ENCODE measurements around the gene FRK.
"Not testable (repeated sequence)": the region's sequence is repeated elsewhere in the genome, so short reads cannot be mapped to it uniquely, and the experiment has no call there.

The FRK gene

GRCh38 chr6:116047173-116047933, 13.3 kb downstream of the FRK start:
- Histone ChIP-seq H4K20me1 (no peaks in the 10 kb centered on the region), H3K4me3 (no peak overlapping the region), H3K27ac (peak overlapping the region in 2 of 11 experiments; percentile 11 to 54; a peak in 2 of 22 replicates), H3K4me1 (peaks cover 0 to 33% (median 0%) of the 10 kb centered on the region in 10 experiments; a peak in 6 of 20 replicates), H3K9me3 (replicated peaks in 1 of 11) (no peaks in the 10 kb centered on the region), H3K9ac (no peak overlapping the region), H3K36me3 (no peaks in the 10 kb centered on the region), H3K27me3 (no peaks in the 10 kb centered on the region), H3K4me2 (peak overlapping the region in 3 of 11 experiments; percentile 54 to 80 (median 75); a peak in 6 of 22 replicates)
- TF ChIP-seq Cebpa-rat (IDR thresholded peaks at IDR 0.05), result no peak

- Histone ChIP-seq H3K27ac (no peak overlapping the region; a peak in 1 of 22 replicates), H3K9ac (no peak overlapping the region), H3K27me3 (no peaks in the 10 kb centered on the region), H3K9me3 (replicated peaks in 1 of 11) (no peaks in the 10 kb centered on the region), H3K4me2 (peak overlapping the region in 2 of 11 experiments; percentile 75 to 80; a peak in 2 of 22 replicates), H3K36me3 (no peaks in the 10 kb centered on the region), H4K20me1 (no peaks in the 10 kb centered on the region), H3K4me1 (peaks cover 0 to 31% (median 0%) of the 10 kb centered on the region in 10 experiments; a peak in 6 of 20 replicates), H3K4me3 (no peak overlapping the region)
- TF ChIP-seq Cebpa-rat (IDR thresholded peaks at IDR 0.05), result no peak
These were observed 14.0 kb downstream of the FRK start for GRCh38 chr6:116046737-116047136.

- H3K9me3 ChIP-seq (replicated peaks in 1 of 11); H3K27me3 ChIP-seq; H3K9ac ChIP-seq; H3K27ac ChIP-seq; H4K20me1 ChIP-seq; H3K4me3 ChIP-seq; H3K4me2 ChIP-seq; H3K36me3 ChIP-seq: not testable (repeated sequence)
- peaks cover 0 to 31% (median 0%) of the 10 kb centered on the region in 10 experiments; a peak in 6 of 20 replicates for H3K4me1 ChIP-seq
These were observed 14.4 kb downstream of the FRK start for GRCh38 chr6:116046272-116046671.

GRCh38 chr6:116041934-116042333, 18.8 kb downstream of the FRK start:
- Histone ChIP-seq H3K27ac (no peak overlapping the region), H3K36me3 (no peaks in the 10 kb centered on the region), H3K9ac (no peak overlapping the region), H3K9me3 (replicated peaks in 1 of 11) (no peaks in the 10 kb centered on the region; a peak in 1 of 22 replicates), H3K4me1 (peaks cover 0 to 2% (median 0%) of the 10 kb centered on the region in 10 experiments; a peak in 4 of 20 replicates), H3K4me2 (no peak overlapping the region), H3K4me3 (no peak overlapping the region), H3K27me3 (no peaks in the 10 kb centered on the region), H4K20me1 (no peaks in the 10 kb centered on the region)
- TF ChIP-seq Cebpa-rat (IDR thresholded peaks at IDR 0.05), result no peak

GRCh38 chr6:116040993-116041392, 19.7 kb downstream of the FRK start:
- Histone ChIP-seq H3K9ac (no peak overlapping the region), H3K27me3 (no peaks in the 10 kb centered on the region), H4K20me1 (no peaks in the 10 kb centered on the region), H3K9me3 (replicated peaks in 1 of 11) (no peaks in the 10 kb centered on the region; a peak in 1 of 22 replicates), H3K4me1 (peaks cover 0 to 4% (median 0%) of the 10 kb centered on the region in 10 experiments; a peak in 3 of 20 replicates), H3K4me2 (no peak overlapping the region), H3K36me3 (no peaks in the 10 kb centered on the region), H3K4me3 (no peak overlapping the region), H3K27ac (no peak overlapping the region)
- TF ChIP-seq Cebpa-rat (IDR thresholded peaks at IDR 0.05), result no peak

GRCh38 chr6:116036885-116037284, 23.8 kb downstream of the FRK start:
- no peak overlapping the region for H3K4me3 ChIP-seq
- no peak overlapping the region for H3K9ac ChIP-seq
- no peaks in the 10 kb centered on the region for H3K36me3 ChIP-seq
- no peaks in the 10 kb centered on the region; a peak in 1 of 22 replicates for H3K9me3 ChIP-seq (replicated peaks in 1 of 11)
- no peak overlapping the region for H3K4me2 ChIP-seq
- no peaks in the 10 kb centered on the region for H4K20me1 ChIP-seq
- TF ChIP-seq Cebpa-rat (IDR thresholded peaks at IDR 0.05), result no peak
- peaks cover 0 to 22% (median 0%) of the 10 kb centered on the region in 10 experiments; a peak in 3 of 20 replicates for H3K4me1 ChIP-seq
- no peaks in the 10 kb centered on the region for H3K27me3 ChIP-seq
- H3K27ac ChIP-seq, result no peak overlapping the region

- Histone ChIP-seq H4K20me1 (no peaks in the 10 kb centered on the region), H3K4me2 (0 out of 22 replicates have a peak overlapping the region, but pooled peaks of 1 of the 11 experiments have one; percentile 23), H3K9me3 (replicated peaks in 1 of 11) (no peaks in the 10 kb centered on the region; a peak in 1 of 22 replicates), H3K27me3 (no peaks in the 10 kb centered on the region), H3K36me3 (no peaks in the 10 kb centered on the region), H3K4me1 (peaks cover 0 to 22% (median 0%) of the 10 kb centered on the region in 10 experiments; a peak in 3 of 20 replicates), H3K9ac (no peak overlapping the region), H3K4me3 (no peak overlapping the region), H3K27ac (no peak overlapping the region)
- TF ChIP-seq Cebpa-rat (IDR thresholded peaks at IDR 0.05), result no peak
These were observed 24.5 kb downstream of the FRK start for GRCh38 chr6:116036075-116036773.

- H3K27me3 ChIP-seq, result no peaks in the 10 kb centered on the region
- H3K4me2 ChIP-seq, result 0 out of 22 replicates have a peak overlapping the region, but pooled peaks of 1 of the 11 experiments have one; percentile 23
- TF ChIP-seq Cebpa-rat (IDR thresholded peaks at IDR 0.05), result no peak
- H3K9ac ChIP-seq, result no peak overlapping the region
- no peaks in the 10 kb centered on the region for H4K20me1 ChIP-seq
- H3K4me3 ChIP-seq, result no peak overlapping the region
- peaks cover 0 to 22% (median 0%) of the 10 kb centered on the region in 10 experiments; a peak in 3 of 20 replicates for H3K4me1 ChIP-seq
- H3K27ac ChIP-seq, result no peak overlapping the region
- H3K9me3 ChIP-seq (replicated peaks in 1 of 11), result no peaks in the 10 kb centered on the region; a peak in 1 of 22 replicates
- H3K36me3 ChIP-seq, result no peaks in the 10 kb centered on the region
These were observed 25.1 kb downstream of the FRK start for GRCh38 chr6:116035616-116036015.

- Histone ChIP-seq H3K4me1 (peaks cover 0 to 22% (median 0%) of the 10 kb centered on the region in 10 experiments; a peak in 3 of 20 replicates), H3K36me3 (no peaks in the 10 kb centered on the region), H3K9me3 (replicated peaks in 1 of 11) (no peaks in the 10 kb centered on the region; a peak in 1 of 22 replicates), H3K27ac (no peak overlapping the region), H3K4me3 (no peak overlapping the region), H3K4me2 (peak overlapping the region in 3 of 11 experiments; percentile 15 to 47 (median 32); a peak in 3 of 22 replicates), H4K20me1 (no peaks in the 10 kb centered on the region), H3K9ac (no peak overlapping the region), H3K27me3 (no peaks in the 10 kb centered on the region)
- no peak for TF ChIP-seq Cebpa-rat (IDR thresholded peaks at IDR 0.05)
These were observed 26.4 kb downstream of the FRK start for GRCh38 chr6:116034327-116034726.
